ENCODE measurements around the gene CHST3.
"Not testable (repeated sequence)": the region's sequence is repeated elsewhere in the genome, so short reads cannot be mapped to it uniquely, and the experiment has no call there.

CHST3 gene

GRCh38 chr10:72013202-72013945 is 49.2 kb downstream of the CHST3 start:
- DNase-seq: no peak

- no peak for DNase-seq
Observed at GRCh38 chr10:72014197-72014596, 50.0 kb downstream of the CHST3 start.

- DNase-seq: no peak
Observed at GRCh38 chr10:72014785-72015480, 50.7 kb downstream of the CHST3 start.

GRCh38 chr10:72015841-72016240 is 51.6 kb downstream of the CHST3 start:
- DNase-seq: no peak

GRCh38 chr10:72016608-72017300 is 52.6 kb downstream of the CHST3 start:
- no peak for DNase-seq

- no peak for DNase-seq
Observed at GRCh38 chr10:72019085-72019876, 55.1 kb downstream of the CHST3 start.

- DNase-seq: peak; percentile 73
Observed at GRCh38 chr10:72020914-72021809, 57.0 kb downstream of the CHST3 start.

- no peak for DNase-seq
Observed at GRCh38 chr10:72022228-72022627, 58.0 kb downstream of the CHST3 start.

- DNase-seq: no peak
Observed at GRCh38 chr10:72024596-72024995, 60.4 kb downstream of the CHST3 start.

- DNase-seq: no peak
Observed at GRCh38 chr10:72025400-72025799, 61.2 kb downstream of the CHST3 start.

GRCh38 chr10:72025832-72026231 is 61.6 kb downstream of the CHST3 start:
- DNase-seq: no peak

GRCh38 chr10:72026278-72027111 is 62.3 kb downstream of the CHST3 start:
- peak; percentile 57 for DNase-seq

- DNase-seq: peak; percentile 86
Observed at GRCh38 chr10:72027498-72027897, 63.3 kb downstream of the CHST3 start.

GRCh38 chr10:72029414-72029813 is 65.2 kb downstream of the CHST3 start:
- DNase-seq: no peak

GRCh38 chr10:72030762-72031543 is 66.8 kb downstream of the CHST3 start:
- no peak for DNase-seq

- DNase-seq: no peak
Observed at GRCh38 chr10:72031706-72032105, 67.5 kb downstream of the CHST3 start.

GRCh38 chr10:72032409-72033162 is 68.4 kb downstream of the CHST3 start:
- DNase-seq: not testable (repeated sequence)

GRCh38 chr10:72034040-72034499 is 69.9 kb downstream of the CHST3 start:
- no peak for DNase-seq

- no peak for DNase-seq
Observed at GRCh38 chr10:72034761-72035160, 70.6 kb downstream of the CHST3 start.
